GM12878 (cell line): Measurements from ENCODE around the gene SIRT7. TPM values are rescaled to one million over a fixed set of nuclear protein-coding genes. Genes with fewer than 3 reads are reported as not detected.

Experiments
- ATAC-seq: fragments of 200-7000 bp; cut with Tn5 transposase; 3 replicates; pipeline ENCODE4 v1.9.1; 2020; ENCODE audit warnings: mild to moderate bottlenecking, moderate library complexity
- BruUV-seq: library from RNA; stranded (reverse); fragments of 400-500 nt; replicated peaks from 2 replicates; lab custom pipeline; 2021; lab: Mats Ljungman, UMichigan
- CTCF ChIA-PET: fragments of 300-600 bp; sonication (Branson Sonifier 250); formaldehyde crosslinking; extraction: SDS; loops from one replicate; lab custom pipeline; 2021; ENCODE audit warnings: inconsistent platforms; lab: Yijun Ruan, JAX
- POLR2A ChIA-PET: fragments of 350-600 bp; formaldehyde crosslinking; extraction: SDS; loops from one replicate; lab custom pipeline; 2021; ENCODE audit warnings: inconsistent platforms; lab: Charles Lee
- RAD21 ChIA-PET: fragments of 300-600 bp; sonication (Branson Sonifier 250); formaldehyde crosslinking; loops from one replicate; lab custom pipeline; 2023; ENCODE audit warnings: antibody characterized with exemption; ENCODE audit not compliant: unreplicated experiment; lab: Charles Lee
- SMC1A ChIA-PET: fragments of 300-600 bp; sonication (Branson Sonifier 250); formaldehyde crosslinking; loops from one replicate; lab custom pipeline; 2023; ENCODE audit not compliant: unreplicated experiment, uncharacterized antibody; lab: Charles Lee
- DNase-seq: peaks from one replicate; pipeline ENCODE4 v3.0.0-alpha.2; 2011; ENCODE audit warnings: low read depth, low spot score
- FAIRE-seq: peaks from 3 replicates; lab custom pipeline; 2011; peaks lifted over from hg19 to GRCh38; lab: Jason Lieb, UNC
- H2AFZ ChIP-seq: 2 replicates; pipeline ENCODE4 v1.6.0; 2011; ENCODE audit warnings: low read depth, low read length, control low read depth; ENCODE audit not compliant: control insufficient read depth
- H3K27ac ChIP-seq: 2 replicates; pipeline ENCODE4 v1.5.1; 2011; ENCODE audit warnings: control low read depth; ENCODE audit not compliant: control insufficient read depth, insufficient read depth
- H3K27me3 ChIP-seq, 2 experiments: replicated peaks in 1 of 2; 2 replicates each; pipeline versions ENCODE4 v1.6.0 to v1.6.1; 2011; ENCODE audit warnings: low read length in 1 of 2; ENCODE audit not compliant: control insufficient read depth in 2 of 2, insufficient read depth in 2 of 2
- H3K36me3 ChIP-seq, 2 experiments: 2 replicates each; pipeline ENCODE4 v1.5.1; 2011; ENCODE audit warnings: low read length in 1 of 2; ENCODE audit not compliant: control insufficient read depth in 2 of 2, insufficient read depth in 2 of 2
- H3K4me1 ChIP-seq: 2 replicates; pipeline ENCODE4 v1.6.1; 2011; ENCODE audit warnings: mild to moderate bottlenecking, low read length, moderate library complexity, mixed read lengths; ENCODE audit not compliant: control insufficient read depth, insufficient read depth
- H3K4me2 ChIP-seq: 2 replicates; pipeline ENCODE4 v1.6.0; 2011; ENCODE audit warnings: control low read depth; ENCODE audit not compliant: control insufficient read depth, insufficient read depth
- H3K4me3 ChIP-seq: fragments of 200-600 bp; sonication (generic); 2 replicates; pipeline ENCODE4 v1.5.1; 2016
- H3K79me2 ChIP-seq: 2 replicates; pipeline ENCODE4 v1.6.0; 2011; ENCODE audit warnings: low read length; ENCODE audit not compliant: control insufficient read depth, insufficient read depth
- H3K9ac ChIP-seq: 2 replicates; pipeline ENCODE4 v1.8.0; 2011; ENCODE audit warnings: low read length, control low read depth, mixed read lengths; ENCODE audit not compliant: control insufficient read depth, insufficient read depth
- H3K9me3 ChIP-seq: replicated peaks from 3 replicates; pipeline ENCODE4 v1.5.1; 2011; ENCODE audit warnings: mild to moderate bottlenecking, low read length; ENCODE audit not compliant: control insufficient read depth, insufficient read depth
- H4K20me1 ChIP-seq: 2 replicates; pipeline ENCODE4 v1.6.0; 2011; ENCODE audit not compliant: control insufficient read depth, insufficient read depth
- CHD2 ChIP-seq: IDR thresholded peaks from 2 replicates; pipeline ENCODE4 v1.6.1; 2011; ENCODE audit warnings: low read depth, low read length, improper control_type of control experiment, borderline replicate concordance
- DPF2 ChIP-seq: fragments of 450-650 bp; IDR thresholded peaks from 2 replicates; pipeline ENCODE4 v1.6.1; 2017; ENCODE audit warnings: mild to moderate bottlenecking
- FOXK2 ChIP-seq: fragments of 450-650 bp; IDR thresholded peaks from 2 replicates; pipeline ENCODE4 v1.6.1; 2017; ENCODE audit warnings: mild to moderate bottlenecking, moderate library complexity
- GABPA ChIP-seq: IDR thresholded peaks from 2 replicates; pipeline ENCODE4 v1.6.1; 2014; ENCODE audit warnings: antibody characterized with exemption, low read depth, mild to moderate bottlenecking, inconsistent platforms
- IKZF2 ChIP-seq, 2 experiments: fragments of 450-650 bp; IDR thresholded peaks; 2 replicates each; pipeline ENCODE4 v1.6.1; 2017; ENCODE audit warnings: mild to moderate bottlenecking in 2 of 2, moderate library complexity in 2 of 2
- IRF4 ChIP-seq: IDR thresholded peaks from 2 replicates; pipeline ENCODE4 v1.6.1; 2011; ENCODE audit warnings: low read depth, low read length
- JUNB ChIP-seq: IDR thresholded peaks from 2 replicates; pipeline ENCODE4 v1.6.1; 2016; ENCODE audit warnings: antibody characterized with exemption, mild to moderate bottlenecking
- NR2C1 ChIP-seq: fragments of 450-650 bp; IDR thresholded peaks from 2 replicates; pipeline ENCODE4 v1.6.1; 2017; ENCODE audit warnings: antibody characterized with exemption, mild to moderate bottlenecking, moderate library complexity
- NRF1 ChIP-seq: conservative IDR thresholded peaks from 2 replicates; pipeline ENCODE4 v1.6.1; 2011; ENCODE audit warnings: mild to moderate bottlenecking, low read depth, low read length, improper control_type of control experiment
- POU2F2 ChIP-seq: IDR thresholded peaks from 3 replicates; pipeline ENCODE4 v1.6.1; 2011; ENCODE audit warnings: low read depth, mild to moderate bottlenecking, low read length, borderline replicate concordance
- RAD51 ChIP-seq: fragments of 450-650 bp; IDR thresholded peaks from 2 replicates; pipeline ENCODE4 v1.6.1; 2016; ENCODE audit warnings: moderate library complexity, mild to moderate bottlenecking, inconsistent platforms
- SMAD1 ChIP-seq: fragments of 450-650 bp; IDR thresholded peaks from 2 replicates; pipeline ENCODE4 v1.6.1; 2018; ENCODE audit warnings: mild to moderate bottlenecking, low read depth; ENCODE audit not compliant: partially characterized antibody
- SP1 ChIP-seq: IDR thresholded peaks from one replicate; pipeline ENCODE4 v1.6.1; 2011; ENCODE audit warnings: low read depth, low read length
- STAT1 ChIP-seq: fragments of 450-650 bp; conservative IDR thresholded peaks from 2 replicates; pipeline ENCODE4 v1.6.1; 2014; ENCODE audit warnings: antibody characterized with exemption, mild to moderate bottlenecking
- STAT3 ChIP-seq: IDR thresholded peaks from 2 replicates; pipeline ENCODE4 v1.6.1; 2011; ENCODE audit warnings: low read depth, low read length, improper control_type of control experiment
- SUPT20H ChIP-seq: IDR thresholded peaks from 2 replicates; pipeline ENCODE4 v1.6.1; 2011; ENCODE audit warnings: low read depth, mild to moderate bottlenecking, low read length, moderate library complexity, borderline replicate concordance; ENCODE audit not compliant: control insufficient read depth
- WGBS: methylation state at CpG from one replicate; pipeline ENCODE4 v1.1.6; 2016; ENCODE audit warnings: low lambda C conversion rate; ENCODE audit not compliant: insufficient replicate concordance, insufficient coverage; ENCODE audit errors: missing lambda C conversion rate; 5-methylcytosine and 5-hydroxymethylcytosine counted together
- in situ Hi-C: fragments of 300-500 bp; cut with MboI; formaldehyde crosslinking; loops from 9 replicates; pipeline ENCODE4 v1.14.3; 2018; ENCODE audit warnings: mixed read lengths
- intact Hi-C: fragments of 100-400 bp; cut with micrococcal nuclease; formaldehyde crosslinking; loops from one replicate; pipeline ENCODE4 v1.14.2; 2022; ENCODE audit not compliant: unreplicated experiment
- polyA plus RNA-seq, 11 experiments: library from polyadenylated mRNA; depleted of rRNA in 4 of 11; unstranded in 6 of 11; stranded (reverse) in 5 of 11; fragments of >200 nt; fragmentation: Nextera tagmentation in 4 of 11; fragmentation: Illumina TruSeq in 1 of 11; extraction: Ambion mirVana in 4 of 11; extraction: Trizol in 1 of 11; gene quantifications; 1 replicate in 1 of 11; 2 replicates in 10 of 11; pipeline versions ENCODE4 v1.2.1 to v1.2.3, GENCODE V29; 2011 to 2016; ENCODE audit warnings: inconsistent platforms in 2 of 11, missing spikeins in 2 of 11, low read depth in 1 of 11
- total RNA-seq, 4 experiments: library from RNA; depleted of rRNA in 3 of 4; stranded (reverse); fragments of >200 nt in 3 of 4; fragmentation: Illumina TruSeq in 1 of 4; extraction: Trizol in 1 of 4; gene quantifications; 2 replicates each; pipeline versions ENCODE4 v1.2.1 to v1.2.3, GENCODE V29; 2013 to 2021
- TF ChIP-seq, protein P1 (sequence below): fragments of 450-650 bp; IDR thresholded peaks from 2 replicates; pipeline ENCODE4 v1.6.1; 2014; ENCODE audit warnings: mild to moderate bottlenecking
- TF ChIP-seq, protein P2 (sequence below): fragments of 450-650 bp; IDR thresholded peaks from 2 replicates; pipeline ENCODE4 v1.6.1; 2017; ENCODE audit warnings: borderline replicate concordance

The SIRT7 gene
- total and polyA plus RNA-seq, 10 of the 15 experiments (the other 5 are each of a cell fraction or from before 2014, with no cell fraction given): 1.2 to 56.2 (median 22.7) TPM

DNA sequence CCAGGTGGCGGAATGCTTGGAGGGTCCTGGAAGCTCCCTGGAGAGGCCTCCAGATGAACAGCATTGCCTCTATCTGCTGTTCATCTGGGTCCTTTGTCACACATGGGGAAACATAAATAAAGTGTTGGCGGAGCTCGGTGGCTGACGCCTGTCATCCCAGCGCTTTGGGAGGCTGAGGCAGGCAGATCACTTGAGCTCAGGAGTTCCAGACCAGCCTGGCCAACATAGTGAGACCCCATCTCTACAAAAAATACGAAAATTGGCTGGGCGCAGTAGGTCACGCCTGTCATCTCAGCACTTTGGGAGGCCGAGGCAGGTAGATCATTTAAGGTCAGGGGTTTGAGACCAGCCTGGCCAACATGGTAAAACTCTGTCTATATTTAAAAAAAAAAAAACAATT lies 26.9 kb upstream of the SIRT7 start:
- Histone ChIP-seq H3K4me1 (no peaks in the 10 kb centered on the region), H3K9ac (no peak overlapping the region), H3K36me3 (no peaks in the 10 kb centered on the region), H3K9me3 (no peaks in the 10 kb centered on the region), H3K79me2 (no peaks in the 10 kb centered on the region), H3K4me2 (no peak overlapping the region), H2AFZ (no peak overlapping the region)
- intact Hi-C loops: no loop called here
- BruUV-seq: no TSS peak
- RAD21 ChIA-PET: no interaction called here
- in situ Hi-C loops: no loop called here
- DNase-seq: no peak
- ATAC-seq: no peak
- no peak for FAIRE-seq
- TF ChIP-seq GABPA: no peak
- TF ChIP-seq POU2F2: no peak
- no peak for TF ChIP-seq DPF2
- TF ChIP-seq IRF4: no peak
- TF ChIP-seq, all 136 proteins: peak for 0
- no peaks in the 10 kb centered on the region for H4K20me1 ChIP-seq
- ChIA-PET CTCF (interaction anchor here (0.7 to 1.6 kb wide), 2 partner anchors 10 to 75 kb away, joined by 3 to 4 read pairs; no protein-coding TSS in a partner anchor), POLR2A (interaction anchor here (1.2 kb wide), 1 partner anchor 24 kb away, joined by 3 read pairs; no protein-coding TSS in a partner anchor), SMC1A (no interaction called here)
- WGBS: 71% methylated on average over 9 of the region's 9 CpGs
- no peak overlapping the region for H3K27ac ChIP-seq
- H3K27me3 ChIP-seq: no peaks in the 10 kb centered on the region
- H3K4me3 ChIP-seq: no peak overlapping the region

DNA sequence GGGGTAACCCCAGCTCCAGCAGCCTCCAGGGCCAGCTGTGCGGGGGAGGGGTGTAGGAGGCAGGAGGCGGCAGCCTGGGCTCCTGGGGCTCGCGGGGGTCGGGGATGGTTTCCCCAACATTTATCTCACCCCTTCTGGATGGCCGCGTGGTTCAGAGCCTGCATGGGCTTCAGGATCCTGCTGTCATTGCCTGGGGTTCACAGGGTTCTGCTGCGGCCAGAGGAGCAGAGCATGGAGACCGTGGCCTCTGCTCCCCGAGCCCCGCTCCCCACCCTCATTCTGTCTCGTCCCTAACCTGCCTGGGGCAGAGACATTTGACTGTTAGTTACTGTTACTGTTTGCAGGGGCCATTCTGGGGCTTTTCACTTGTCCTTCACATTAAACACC lies 24.2 kb upstream of the SIRT7 start:
- no peak overlapping the region for H2AFZ ChIP-seq
- H3K9ac ChIP-seq: no peak overlapping the region
- intact Hi-C loops: no loop called here
- H3K79me2 ChIP-seq: no peaks in the 10 kb centered on the region
- H4K20me1 ChIP-seq: no peaks in the 10 kb centered on the region
- BruUV-seq: no TSS peak
- H3K4me3 ChIP-seq: no peak overlapping the region
- no peak for ATAC-seq
- 53% methylated on average over 8 of the region's 12 CpGs for WGBS
- TF ChIP-seq CHD2: no peak
- no peak for TF ChIP-seq FOXK2
- TF ChIP-seq SP1: no peak
- no peak for TF ChIP-seq IKZF2 (IDR thresholded peaks at IDR 0.05)
- TF ChIP-seq, protein P1, sequence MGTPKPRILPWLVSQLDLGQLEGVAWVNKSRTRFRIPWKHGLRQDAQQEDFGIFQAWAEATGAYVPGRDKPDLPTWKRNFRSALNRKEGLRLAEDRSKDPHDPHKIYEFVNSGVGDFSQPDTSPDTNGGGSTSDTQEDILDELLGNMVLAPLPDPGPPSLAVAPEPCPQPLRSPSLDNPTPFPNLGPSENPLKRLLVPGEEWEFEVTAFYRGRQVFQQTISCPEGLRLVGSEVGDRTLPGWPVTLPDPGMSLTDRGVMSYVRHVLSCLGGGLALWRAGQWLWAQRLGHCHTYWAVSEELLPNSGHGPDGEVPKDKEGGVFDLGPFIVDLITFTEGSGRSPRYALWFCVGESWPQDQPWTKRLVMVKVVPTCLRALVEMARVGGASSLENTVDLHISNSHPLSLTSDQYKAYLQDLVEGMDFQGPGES: no peak
- TF ChIP-seq, protein P2, sequence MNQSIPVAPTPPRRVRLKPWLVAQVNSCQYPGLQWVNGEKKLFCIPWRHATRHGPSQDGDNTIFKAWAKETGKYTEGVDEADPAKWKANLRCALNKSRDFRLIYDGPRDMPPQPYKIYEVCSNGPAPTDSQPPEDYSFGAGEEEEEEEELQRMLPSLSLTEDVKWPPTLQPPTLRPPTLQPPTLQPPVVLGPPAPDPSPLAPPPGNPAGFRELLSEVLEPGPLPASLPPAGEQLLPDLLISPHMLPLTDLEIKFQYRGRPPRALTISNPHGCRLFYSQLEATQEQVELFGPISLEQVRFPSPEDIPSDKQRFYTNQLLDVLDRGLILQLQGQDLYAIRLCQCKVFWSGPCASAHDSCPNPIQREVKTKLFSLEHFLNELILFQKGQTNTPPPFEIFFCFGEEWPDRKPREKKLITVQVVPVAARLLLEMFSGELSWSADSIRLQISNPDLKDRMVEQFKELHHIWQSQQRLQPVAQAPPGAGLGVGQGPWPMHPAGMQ: no peak
- TF ChIP-seq RAD51: no peak
- TF ChIP-seq SUPT20H: no peak
- no peak for TF ChIP-seq STAT3
- no peak for TF ChIP-seq NRF1
- TF ChIP-seq SMAD1: no peak
- TF ChIP-seq NR2C1: no peak
- TF ChIP-seq STAT1: no peak
- TF ChIP-seq JUNB: no peak
- ChIA-PET RAD21 (no interaction called here), CTCF (interaction anchor here (0.7 kb wide), 1 partner anchor 85 kb away, joined by 7 read pairs; no protein-coding TSS in a partner anchor), POLR2A (no interaction called here), SMC1A (no interaction called here)
- no peaks in the 10 kb centered on the region for H3K27me3 ChIP-seq
- no peak for FAIRE-seq
- no peaks in the 10 kb centered on the region for H3K36me3 ChIP-seq
- no peak overlapping the region for H3K4me2 ChIP-seq
- DNase-seq: no peak
- in situ Hi-C loops: no loop called here
- H3K27ac ChIP-seq: no peak overlapping the region
- H3K9me3 ChIP-seq: no peaks in the 10 kb centered on the region
- H3K4me1 ChIP-seq: no peaks in the 10 kb centered on the region
